Measurements from ENCODE around the gene NET1. TPM values are rescaled to one million over a fixed set of nuclear protein-coding genes. Genes with fewer than 3 reads are reported as not detected.

The NET1 gene
- total and polyA plus RNA-seq, 2 donors (not counting 3 experiments of a cell fraction or from before 2014, with no cell fraction given): 14.4 to 46.3 TPM

- DNase-seq (ENCODE audit: low read depth, low spot score) (no peak), FAIRE-seq (no peak)
- no peaks in the 10 kb centered on the region for H3K4me1 ChIP-seq (ENCODE audit: control insufficient read depth, extremely low read depth, insufficient read depth, low read length)
- H3K79me2 ChIP-seq (ENCODE audit: control insufficient read depth, insufficient read depth, low read length): no peaks in the 10 kb centered on the region
- H4K20me1 ChIP-seq (replicated peaks; ENCODE audit: control insufficient read depth, extremely low read depth, insufficient read depth, low read length): no peaks in the 10 kb centered on the region
- dilution Hi-C loops (cut with MboI; ENCODE audit: extremely low pct_ligation_motif_present, low sequenced_read_pairs) (no loop called here), intact Hi-C loops (cut with micrococcal nuclease) (no loop called here)
- no peak overlapping the region for H2AFZ ChIP-seq (ENCODE audit: low read depth, low read length)
- no peaks in the 10 kb centered on the region for H3K27me3 ChIP-seq (ENCODE audit: control insufficient read depth in 2 of 2, insufficient read depth in 2 of 2, low read length in 2 of 2)
- ChIA-PET POLR2A (no interaction called here), CTCF (interaction anchor here (2.6 kb wide), 1 partner anchor 164 kb away, joined by 9 read pairs; no protein-coding TSS in a partner anchor)
- peaks cover 18 to 27% of the 10 kb centered on the region in 2 experiments for H3K36me3 ChIP-seq (ENCODE audit: control insufficient read depth in 2 of 2, extremely low read depth in 1 of 2, insufficient read depth in 2 of 2, low read length in 2 of 2)
- no peak overlapping the region for H3K4me2 ChIP-seq (ENCODE audit: insufficient read depth, low read length)
- H3K27ac ChIP-seq (ENCODE audit: insufficient read depth, low read depth, low read length): no peak overlapping the region
- BruUV-seq (replicated peaks): no TSS peak
- H3K4me3 ChIP-seq (replicated peaks in 1 of 3; ENCODE audit: insufficient read depth in 1 of 3, low read depth in 1 of 3, low read length in 3 of 3): no peak overlapping the region
- no peak overlapping the region for H3K9ac ChIP-seq (replicated peaks; ENCODE audit: extremely low read depth, insufficient read depth, low read length)
- TF ChIP-seq FOS (IDR thresholded peaks at IDR 0.05; ENCODE audit: borderline replicate concordance, insufficient read depth, low read length) (no peak), MYC (IDR thresholded peaks at IDR 0.05; ENCODE audit: low read depth, low read length) (no peak), POLR2A (IDR thresholded peaks at IDR 0.05; ENCODE audit: low read depth, low read length) (no peak), EZH2 (IDR thresholded peaks at IDR 0.05; ENCODE audit: borderline replicate concordance, low read depth, low read length, severe bottlenecking) (no peak), MAX (IDR thresholded peaks at IDR 0.05; ENCODE audit: insufficient read depth, insufficient read length) (no peak), GATA2 (IDR thresholded peaks at IDR 0.05; ENCODE audit: insufficient read depth, insufficient read length, low read depth, low read length) (no peak), JUN (IDR thresholded peaks at IDR 0.05; ENCODE audit: borderline replicate concordance, insufficient read depth, insufficient read length, low read depth) (no peak), CTCF (IDR thresholded peaks at IDR 0.05; ENCODE audit: extremely low read depth in 1 of 2, insufficient read depth in 1 of 2, low read depth in 1 of 2, low read length in 2 of 2) (no peak), POLR2AphosphoS5 (IDR thresholded peaks at IDR 0.05; ENCODE audit: insufficient read depth, low read depth, low read length) (no peak)
- no peaks in the 10 kb centered on the region for H3K9me3 ChIP-seq (replicated peaks; ENCODE audit: control insufficient read depth, insufficient read depth, low read length)
- no peaks in the 10 kb centered on the region for H3K9me1 ChIP-seq (replicated peaks; ENCODE audit: control insufficient read depth, extremely low read depth, insufficient read depth, low read length)
Measured at GRCh38 chr10:5458425-5458824, 46.1 kb downstream of the NET1 start.
